HL-60 (cell line): ENCODE data around the gene ZP3.

Experiments
- DNase-seq, 2 experiments: peaks; one replicate each; pipeline ENCODE4 v3.0.0-alpha.2; 2010 to 2020; ENCODE audit warnings: low read depth in 1 of 2, low spot score in 1 of 2
- H3K27ac ChIP-seq: fragments of 250-450 bp; sonication (Bioruptor Pico); replicated peaks from 2 replicates; pipeline ENCODE4 v1.5.1; 2020; ENCODE audit warnings: mild to moderate bottlenecking, moderate library complexity
- H3K27me3 ChIP-seq: fragments of 250-450 bp; sonication (Bioruptor Pico); 2 replicates; pipeline ENCODE4 v1.5.1; 2021; ENCODE audit warnings: mild to moderate bottlenecking, moderate library complexity; ENCODE audit not compliant: insufficient read depth, poor library complexity, severe bottlenecking
- H3K4me3 ChIP-seq: replicated peaks from 2 replicates; pipeline ENCODE4 v1.5.1; 2011; ENCODE audit warnings: mild to moderate bottlenecking, control low read depth, low read length; ENCODE audit not compliant: insufficient read depth
- GABPA ChIP-seq: IDR thresholded peaks from 2 replicates; pipeline ENCODE4 v1.6.1; 2012; ENCODE audit warnings: low read depth
- POLR2AphosphoS5 ChIP-seq: IDR thresholded peaks from 2 replicates; pipeline ENCODE4 v1.6.1; 2012; ENCODE audit warnings: low read depth
- SPI1 ChIP-seq: IDR thresholded peaks from 2 replicates; pipeline ENCODE4 v1.6.1; 2012; ENCODE audit warnings: low read depth, mild to moderate bottlenecking, borderline replicate concordance
- TF ChIP-seq, protein P1 (sequence below): IDR thresholded peaks from one replicate; pipeline ENCODE4 v1.5.1; 2011; ENCODE audit warnings: low read length, control low read depth, inconsistent platforms; ENCODE audit not compliant: insufficient read depth
- TF ChIP-seq, protein P2 (sequence below): IDR thresholded peaks from 2 replicates; pipeline ENCODE4 v1.6.1; 2012; ENCODE audit warnings: low read depth; ENCODE audit not compliant: insufficient replicate concordance

ZP3 gene

DNA sequence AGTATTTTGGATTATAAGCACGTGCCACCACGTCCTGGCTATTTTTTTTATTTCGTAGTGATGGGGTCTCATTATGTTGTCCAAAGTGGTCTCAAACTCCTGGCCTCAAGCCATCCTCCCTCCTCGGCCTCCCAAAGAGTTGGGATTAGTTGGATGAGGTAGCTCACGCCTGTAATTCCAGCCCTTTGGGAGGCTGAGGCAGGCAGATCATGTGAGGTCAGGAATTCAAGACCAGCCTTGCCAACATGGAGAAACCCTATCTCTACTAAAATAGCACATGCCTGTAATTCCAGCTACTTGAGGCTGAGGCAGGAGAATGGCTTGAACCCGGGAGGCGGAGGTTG is 44.2 kb upstream of the ZP3 start:
- H3K4me3 ChIP-seq: no peak overlapping the region
- peak overlapping the region; percentile 75 for H3K27ac ChIP-seq
- no peak for TF ChIP-seq SPI1
- TF ChIP-seq, protein P1, sequence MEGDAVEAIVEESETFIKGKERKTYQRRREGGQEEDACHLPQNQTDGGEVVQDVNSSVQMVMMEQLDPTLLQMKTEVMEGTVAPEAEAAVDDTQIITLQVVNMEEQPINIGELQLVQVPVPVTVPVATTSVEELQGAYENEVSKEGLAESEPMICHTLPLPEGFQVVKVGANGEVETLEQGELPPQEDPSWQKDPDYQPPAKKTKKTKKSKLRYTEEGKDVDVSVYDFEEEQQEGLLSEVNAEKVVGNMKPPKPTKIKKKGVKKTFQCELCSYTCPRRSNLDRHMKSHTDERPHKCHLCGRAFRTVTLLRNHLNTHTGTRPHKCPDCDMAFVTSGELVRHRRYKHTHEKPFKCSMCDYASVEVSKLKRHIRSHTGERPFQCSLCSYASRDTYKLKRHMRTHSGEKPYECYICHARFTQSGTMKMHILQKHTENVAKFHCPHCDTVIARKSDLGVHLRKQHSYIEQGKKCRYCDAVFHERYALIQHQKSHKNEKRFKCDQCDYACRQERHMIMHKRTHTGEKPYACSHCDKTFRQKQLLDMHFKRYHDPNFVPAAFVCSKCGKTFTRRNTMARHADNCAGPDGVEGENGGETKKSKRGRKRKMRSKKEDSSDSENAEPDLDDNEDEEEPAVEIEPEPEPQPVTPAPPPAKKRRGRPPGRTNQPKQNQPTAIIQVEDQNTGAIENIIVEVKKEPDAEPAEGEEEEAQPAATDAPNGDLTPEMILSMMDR: no peak
- TF ChIP-seq GABPA: no peak
- TF ChIP-seq, protein P2, sequence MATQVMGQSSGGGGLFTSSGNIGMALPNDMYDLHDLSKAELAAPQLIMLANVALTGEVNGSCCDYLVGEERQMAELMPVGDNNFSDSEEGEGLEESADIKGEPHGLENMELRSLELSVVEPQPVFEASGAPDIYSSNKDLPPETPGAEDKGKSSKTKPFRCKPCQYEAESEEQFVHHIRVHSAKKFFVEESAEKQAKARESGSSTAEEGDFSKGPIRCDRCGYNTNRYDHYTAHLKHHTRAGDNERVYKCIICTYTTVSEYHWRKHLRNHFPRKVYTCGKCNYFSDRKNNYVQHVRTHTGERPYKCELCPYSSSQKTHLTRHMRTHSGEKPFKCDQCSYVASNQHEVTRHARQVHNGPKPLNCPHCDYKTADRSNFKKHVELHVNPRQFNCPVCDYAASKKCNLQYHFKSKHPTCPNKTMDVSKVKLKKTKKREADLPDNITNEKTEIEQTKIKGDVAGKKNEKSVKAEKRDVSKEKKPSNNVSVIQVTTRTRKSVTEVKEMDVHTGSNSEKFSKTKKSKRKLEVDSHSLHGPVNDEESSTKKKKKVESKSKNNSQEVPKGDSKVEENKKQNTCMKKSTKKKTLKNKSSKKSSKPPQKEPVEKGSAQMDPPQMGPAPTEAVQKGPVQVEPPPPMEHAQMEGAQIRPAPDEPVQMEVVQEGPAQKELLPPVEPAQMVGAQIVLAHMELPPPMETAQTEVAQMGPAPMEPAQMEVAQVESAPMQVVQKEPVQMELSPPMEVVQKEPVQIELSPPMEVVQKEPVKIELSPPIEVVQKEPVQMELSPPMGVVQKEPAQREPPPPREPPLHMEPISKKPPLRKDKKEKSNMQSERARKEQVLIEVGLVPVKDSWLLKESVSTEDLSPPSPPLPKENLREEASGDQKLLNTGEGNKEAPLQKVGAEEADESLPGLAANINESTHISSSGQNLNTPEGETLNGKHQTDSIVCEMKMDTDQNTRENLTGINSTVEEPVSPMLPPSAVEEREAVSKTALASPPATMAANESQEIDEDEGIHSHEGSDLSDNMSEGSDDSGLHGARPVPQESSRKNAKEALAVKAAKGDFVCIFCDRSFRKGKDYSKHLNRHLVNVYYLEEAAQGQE: no peak
- no peak for TF ChIP-seq POLR2AphosphoS5
- H3K27me3 ChIP-seq: no peaks in the 10 kb centered on the region
- no peak for DNase-seq

DNA sequence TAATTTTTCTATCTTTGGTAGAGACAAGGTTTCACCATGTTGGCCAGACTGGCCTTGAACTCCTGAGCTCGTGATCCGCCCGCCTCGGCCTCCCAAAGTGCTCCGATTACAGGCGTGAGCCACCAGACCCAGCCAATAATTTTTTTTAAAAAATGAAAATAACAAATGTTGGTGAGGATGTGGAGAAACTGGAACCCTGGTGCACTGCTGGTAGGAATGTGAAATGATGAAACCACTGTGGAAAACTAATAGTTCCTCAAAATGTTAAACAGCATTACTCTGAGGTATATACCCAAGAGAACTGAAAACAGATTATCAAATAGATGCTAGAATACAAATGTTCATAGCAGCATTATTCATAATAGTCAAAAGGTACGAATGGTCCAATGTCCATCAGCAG is 42.9 kb upstream of the ZP3 start:
- no peaks in the 10 kb centered on the region for H3K27me3 ChIP-seq
- no peak for DNase-seq
- no peak overlapping the region for H3K4me3 ChIP-seq
- TF ChIP-seq SPI1: no peak
- TF ChIP-seq, protein P1: no peak
- no peak for TF ChIP-seq GABPA
- TF ChIP-seq, protein P2: no peak
- no peak for TF ChIP-seq POLR2AphosphoS5
- H3K27ac ChIP-seq: no peak overlapping the region

DNA sequence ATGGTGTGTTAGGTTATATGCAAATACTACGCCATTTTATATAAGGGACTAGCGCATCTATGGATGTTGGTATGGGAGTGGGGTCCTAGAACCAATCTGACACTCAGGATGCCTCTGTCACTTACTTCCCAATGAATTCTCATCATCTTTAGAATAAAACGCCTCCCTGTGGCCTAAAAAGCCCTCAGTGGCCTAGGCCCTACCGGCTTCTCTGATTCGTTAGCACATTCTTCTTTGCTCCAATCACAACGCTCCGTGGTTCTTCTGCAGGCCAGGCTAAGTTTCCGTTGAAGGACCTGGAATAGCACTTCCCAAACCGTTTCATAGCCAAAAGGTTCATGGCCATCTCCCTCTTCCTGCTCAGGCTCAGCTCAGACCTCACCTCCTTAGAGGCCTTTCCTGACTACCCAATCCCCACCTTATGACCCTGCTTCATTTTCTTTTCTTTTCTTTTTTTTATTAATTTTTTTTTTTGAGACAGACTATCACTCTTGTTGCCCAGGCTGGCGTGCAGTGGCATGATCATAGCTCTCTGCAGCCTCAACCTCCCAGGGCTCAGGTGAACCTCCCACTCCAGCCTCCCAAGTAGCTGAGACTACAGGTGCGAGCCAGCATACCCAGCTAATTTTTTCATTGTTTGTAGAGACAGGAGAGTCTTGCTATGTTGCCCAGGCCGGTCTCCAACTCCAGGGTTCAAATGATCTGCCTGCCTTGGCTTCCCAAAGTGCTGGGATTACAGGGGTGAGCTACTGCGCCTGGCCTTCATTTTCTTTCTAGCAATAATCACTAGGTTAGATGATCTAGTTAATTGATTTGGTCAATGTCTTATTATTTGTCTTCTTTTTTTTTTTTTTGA is 41.4 kb upstream of the ZP3 start:
- TF ChIP-seq SPI1 (no peak), POLR2AphosphoS5 (no peak), GABPA (no peak)
- TF ChIP-seq, protein P1: no peak
- TF ChIP-seq, protein P2: no peak
- Histone ChIP-seq H3K27me3 (no peaks in the 10 kb centered on the region), H3K4me3 (no peak overlapping the region), H3K27ac (no peak overlapping the region)
- no peak for DNase-seq
